SK-MEL-5 (cell line): Measurements from ENCODE around the gene HDAC4. TPM values are rescaled to one million over a fixed set of nuclear protein-coding genes. Genes with fewer than 3 reads are reported as not detected.

Experiments used
- DNase-seq: peaks from one replicate; pipeline ENCODE4 v3.0.0-alpha.2; 2016; ENCODE audit warnings: low read depth, low spot score
- in situ Hi-C: cut with HindIII; loops from 2 replicates; pipeline ENCODE4 v1.10.0; 2016; ENCODE audit warnings: low sequenced_read_pairs, high pct_unique_total_duplicates, low pct_unique_long_range_greater_than_20kb
- total RNA-seq: library from RNA; depleted of rRNA; stranded (reverse); fragments of >200 nt; shearing (Covaris generic); gene quantifications from 2 replicates; pipeline ENCODE4 v1.2.3, GENCODE V29; 2014

Gene HDAC4
- total RNA-seq, 1 experiment from 2014 or later, result 14.1 TPM

- DNase-seq, result no peak
- in situ Hi-C loops, result no loop called here
These were observed 259.6 kb downstream of the HDAC4 start for GRCh38 chr2:239141021-239141760.

- DNase-seq, result no peak
- in situ Hi-C loops, result no loop called here
These were observed 260.3 kb downstream of the HDAC4 start for GRCh38 chr2:239140346-239141020.

- no peak for DNase-seq
- in situ Hi-C loops, result no loop called here
These were observed 261.3 kb downstream of the HDAC4 start for GRCh38 chr2:239139566-239139965.

GRCh38 chr2:239139101-239139500 is 261.7 kb downstream of the HDAC4 start:
- in situ Hi-C loops, result no loop called here
- no peak for DNase-seq

- in situ Hi-C loops, result no loop called here
These were observed 262.2 kb downstream of the HDAC4 start for GRCh38 chr2:239138610-239139009.

GRCh38 chr2:239137898-239138283 is 262.9 kb downstream of the HDAC4 start:
- no peak for DNase-seq
- in situ Hi-C loops, result no loop called here

More at GRCh38 chr2:239138610-239139009, 262.2 kb downstream of the HDAC4 start:
- DNase-seq, result no peak

- DNase-seq, result no peak
- in situ Hi-C loops, result no loop called here
These were observed 263.5 kb downstream of the HDAC4 start for GRCh38 chr2:239137165-239137897.

- in situ Hi-C loops, result no loop called here
- DNase-seq, result no peak
These were observed 264.1 kb downstream of the HDAC4 start for GRCh38 chr2:239136762-239137161.

- in situ Hi-C loops, result no loop called here
These were observed 264.6 kb downstream of the HDAC4 start for GRCh38 chr2:239136203-239136602.

GRCh38 chr2:239135531-239135930 is 265.3 kb downstream of the HDAC4 start:
- in situ Hi-C loops, result no loop called here
- no peak for DNase-seq

More at GRCh38 chr2:239136203-239136602, 264.6 kb downstream of the HDAC4 start:
- DNase-seq, result no peak

GRCh38 chr2:239133945-239134570 is 266.8 kb downstream of the HDAC4 start:
- in situ Hi-C loops, result no loop called here
- no peak for DNase-seq

GRCh38 chr2:239132786-239133185 is 268.0 kb downstream of the HDAC4 start:
- DNase-seq, result no peak
- in situ Hi-C loops, result no loop called here

GRCh38 chr2:239132156-239132709 is 268.6 kb downstream of the HDAC4 start:
- DNase-seq, result no peak
- in situ Hi-C loops, result no loop called here

GRCh38 chr2:239131521-239131920 is 269.3 kb downstream of the HDAC4 start:
- in situ Hi-C loops, result no loop called here
- DNase-seq, result no peak

- DNase-seq, result no peak
- in situ Hi-C loops, result no loop called here
These were observed 270.0 kb downstream of the HDAC4 start for GRCh38 chr2:239130786-239131325.

- in situ Hi-C loops, result no loop called here
- no peak for DNase-seq
These were observed 270.8 kb downstream of the HDAC4 start for GRCh38 chr2:239130041-239130440.

GRCh38 chr2:239129147-239129920 is 271.5 kb downstream of the HDAC4 start:
- in situ Hi-C loops, result no loop called here
- no peak for DNase-seq
